Neural cell (in vitro differentiated cells): ENCODE results near the gene CHD9NB.

ENCODE experiments used
- CTCF ChIP-seq: fragments of 450-650 bp; IDR thresholded peaks from 2 replicates; pipeline ENCODE4 v1.5.1; 2014; ENCODE audit warnings: antibody characterized with exemption, mild to moderate bottlenecking, moderate library complexity; ENCODE audit not compliant: poor library complexity, severe bottlenecking
- EP300 ChIP-seq: fragments of 450-650 bp; conservative IDR thresholded peaks from 2 replicates; pipeline ENCODE4 v1.6.1; 2014; ENCODE audit warnings: antibody characterized with exemption, mild to moderate bottlenecking, moderate library complexity; ENCODE audit not compliant: poor library complexity, severe bottlenecking
- POLR2AphosphoS5 ChIP-seq: IDR thresholded peaks from 2 replicates; pipeline ENCODE4 v1.6.1; 2012
- RAD21 ChIP-seq: fragments of 450-650 bp; conservative IDR thresholded peaks from 2 replicates; pipeline ENCODE4 v1.6.1; 2014; ENCODE audit warnings: antibody characterized with exemption, mild to moderate bottlenecking, moderate library complexity
- SMC3 ChIP-seq: fragments of 450-650 bp; conservative IDR thresholded peaks from 2 replicates; pipeline ENCODE4 v1.6.1; 2014; ENCODE audit warnings: antibody characterized with exemption, mild to moderate bottlenecking, moderate library complexity; ENCODE audit not compliant: poor library complexity

GRCh38 chr16:53090286-53090590 is 37.5 kb upstream of the CHD9NB start:
- no peak for TF ChIP-seq CTCF
- no peak for TF ChIP-seq POLR2AphosphoS5
- no peak for TF ChIP-seq RAD21
- no peak for TF ChIP-seq EP300
- TF ChIP-seq SMC3, result no peak
